ENCODE results near the gene CD83. TPM values are rescaled to one million over a fixed set of nuclear protein-coding genes. Genes with fewer than 3 reads are reported as not detected.

The CD83 gene
- total RNA-seq, 1 donor from 2014 or later = 1.8 TPM

DNA sequence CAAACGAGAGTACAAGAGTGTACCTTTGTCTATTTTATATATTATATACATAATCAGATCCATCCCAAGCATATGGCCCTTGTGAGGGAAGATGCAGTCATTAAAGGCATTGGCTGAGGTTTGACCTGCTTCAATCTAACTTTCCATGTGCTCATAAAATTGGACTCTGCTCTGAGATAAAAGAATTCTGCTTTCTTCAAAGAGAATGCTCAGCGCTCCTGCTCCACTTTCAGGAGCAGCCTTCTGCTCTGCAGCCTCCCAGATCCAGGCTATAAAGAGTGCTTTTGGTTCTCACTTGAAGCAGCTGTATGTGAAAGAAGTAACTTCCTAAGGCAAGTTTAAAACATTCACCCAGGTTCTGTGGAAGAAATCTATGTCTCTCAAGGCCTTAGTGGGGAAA lies 45.3 kb downstream of the CD83 start:
- H3K27me3 ChIP-seq (ENCODE audit: low read depth) = no peaks in the 10 kb centered on the region
- H3K9me3 ChIP-seq (replicated peaks) = peaks cover 13% of the 10 kb centered on the region
- H3K36me3 ChIP-seq = no peaks in the 10 kb centered on the region
- no peak overlapping the region for H3K4me3 ChIP-seq
- TF ChIP-seq, protein P1, sequence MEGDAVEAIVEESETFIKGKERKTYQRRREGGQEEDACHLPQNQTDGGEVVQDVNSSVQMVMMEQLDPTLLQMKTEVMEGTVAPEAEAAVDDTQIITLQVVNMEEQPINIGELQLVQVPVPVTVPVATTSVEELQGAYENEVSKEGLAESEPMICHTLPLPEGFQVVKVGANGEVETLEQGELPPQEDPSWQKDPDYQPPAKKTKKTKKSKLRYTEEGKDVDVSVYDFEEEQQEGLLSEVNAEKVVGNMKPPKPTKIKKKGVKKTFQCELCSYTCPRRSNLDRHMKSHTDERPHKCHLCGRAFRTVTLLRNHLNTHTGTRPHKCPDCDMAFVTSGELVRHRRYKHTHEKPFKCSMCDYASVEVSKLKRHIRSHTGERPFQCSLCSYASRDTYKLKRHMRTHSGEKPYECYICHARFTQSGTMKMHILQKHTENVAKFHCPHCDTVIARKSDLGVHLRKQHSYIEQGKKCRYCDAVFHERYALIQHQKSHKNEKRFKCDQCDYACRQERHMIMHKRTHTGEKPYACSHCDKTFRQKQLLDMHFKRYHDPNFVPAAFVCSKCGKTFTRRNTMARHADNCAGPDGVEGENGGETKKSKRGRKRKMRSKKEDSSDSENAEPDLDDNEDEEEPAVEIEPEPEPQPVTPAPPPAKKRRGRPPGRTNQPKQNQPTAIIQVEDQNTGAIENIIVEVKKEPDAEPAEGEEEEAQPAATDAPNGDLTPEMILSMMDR (IDR thresholded peaks at IDR 0.05; ENCODE audit: borderline replicate concordance) = no peak
- intact Hi-C loops (cut with micrococcal nuclease) = no loop called here
- no peak for DNase-seq
- H3K4me1 ChIP-seq = no peaks in the 10 kb centered on the region
- no peak overlapping the region for H3K27ac ChIP-seq (replicated peaks)

- H3K9me3 ChIP-seq (replicated peaks) = peaks cover 15% of the 10 kb centered on the region
- no peak for DNase-seq
- no peak overlapping the region for H3K27ac ChIP-seq (replicated peaks)
- H3K27me3 ChIP-seq (ENCODE audit: low read depth) = no peaks in the 10 kb centered on the region
- intact Hi-C loops (cut with micrococcal nuclease) = no loop called here
- TF ChIP-seq, protein P1 (IDR thresholded peaks at IDR 0.05; ENCODE audit: borderline replicate concordance) = no peak
- H3K4me3 ChIP-seq = no peak overlapping the region
- no peaks in the 10 kb centered on the region for H3K4me1 ChIP-seq
- H3K36me3 ChIP-seq = no peaks in the 10 kb centered on the region
Measured at GRCh38 chr6:14165091-14165490, 47.5 kb downstream of the CD83 start.

GRCh38 chr6:14166839-14167238 lies 49.3 kb downstream of the CD83 start:
- TF ChIP-seq, protein P1 (IDR thresholded peaks at IDR 0.05; ENCODE audit: borderline replicate concordance) = no peak
- peaks cover 33% of the 10 kb centered on the region for H3K9me3 ChIP-seq (replicated peaks)
- intact Hi-C loops (cut with micrococcal nuclease) = no loop called here
- no peak for DNase-seq
- H3K27ac ChIP-seq (replicated peaks) = no peak overlapping the region
- no peaks in the 10 kb centered on the region for H3K27me3 ChIP-seq (ENCODE audit: low read depth)
- H3K4me3 ChIP-seq = no peak overlapping the region
- H3K36me3 ChIP-seq = no peaks in the 10 kb centered on the region
- H3K4me1 ChIP-seq = no peaks in the 10 kb centered on the region

- intact Hi-C loops (cut with micrococcal nuclease) = no loop called here
- Histone ChIP-seq H3K4me1 (no peaks in the 10 kb centered on the region), H3K27ac (replicated peaks) (no peak overlapping the region), H3K9me3 (replicated peaks) (peaks cover 42% of the 10 kb centered on the region), H3K4me3 (no peak overlapping the region), H3K27me3 (ENCODE audit: low read depth) (no peaks in the 10 kb centered on the region), H3K36me3 (no peaks in the 10 kb centered on the region)
- no peak for DNase-seq
- TF ChIP-seq, protein P1 (IDR thresholded peaks at IDR 0.05; ENCODE audit: borderline replicate concordance) = no peak
Measured at GRCh38 chr6:14170128-14170527, 52.6 kb downstream of the CD83 start.

DNA sequence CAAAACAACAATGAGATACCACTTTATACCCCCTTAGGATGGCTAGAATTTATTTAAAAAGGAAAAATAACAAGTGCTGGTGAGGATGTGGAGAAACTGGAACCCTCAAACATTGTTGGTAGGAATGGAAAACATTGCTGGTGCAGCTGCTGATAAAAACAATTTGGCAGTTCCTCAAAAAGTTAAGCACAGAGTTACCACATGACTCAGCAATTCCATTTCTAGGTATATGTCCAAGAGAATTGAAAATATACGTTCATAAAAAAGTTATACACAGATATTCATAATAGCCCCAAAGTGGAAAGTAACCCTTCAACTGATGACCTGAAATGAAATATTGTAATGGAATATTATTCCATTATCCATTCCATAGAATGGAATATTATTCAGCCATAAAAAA lies 55.0 kb downstream of the CD83 start:
- Histone ChIP-seq H3K36me3 (no peaks in the 10 kb centered on the region), H3K4me3 (no peak overlapping the region), H3K4me1 (no peaks in the 10 kb centered on the region), H3K9me3 (replicated peaks) (peaks cover 42% of the 10 kb centered on the region), H3K27me3 (ENCODE audit: low read depth) (no peaks in the 10 kb centered on the region), H3K27ac (replicated peaks) (no peak overlapping the region)
- intact Hi-C loops (cut with micrococcal nuclease) = no loop called here
- TF ChIP-seq, protein P1 (IDR thresholded peaks at IDR 0.05; ENCODE audit: borderline replicate concordance) = no peak
- no peak for DNase-seq

GRCh38 chr6:14174226-14174625 lies 56.7 kb downstream of the CD83 start:
- H3K4me3 ChIP-seq = no peak overlapping the region
- H3K36me3 ChIP-seq = no peaks in the 10 kb centered on the region
- TF ChIP-seq, protein P1 (IDR thresholded peaks at IDR 0.05; ENCODE audit: borderline replicate concordance) = no peak
- no peak for DNase-seq
- no peaks in the 10 kb centered on the region for H3K27me3 ChIP-seq (ENCODE audit: low read depth)
- intact Hi-C loops (cut with micrococcal nuclease) = no loop called here
- peaks cover 36% of the 10 kb centered on the region for H3K9me3 ChIP-seq (replicated peaks)
- H3K4me1 ChIP-seq = no peaks in the 10 kb centered on the region
- no peak overlapping the region for H3K27ac ChIP-seq (replicated peaks)
